ENCODE measurements around the gene CST6. TPM values are rescaled to one million over a fixed set of nuclear protein-coding genes. Genes with fewer than 3 reads are reported as not detected.

Gene CST6
- total and polyA plus RNA-seq, 2 of the 13 experiments (the other 11 are each of a cell fraction or from before 2014, with no cell fraction given), result not detected

DNA sequence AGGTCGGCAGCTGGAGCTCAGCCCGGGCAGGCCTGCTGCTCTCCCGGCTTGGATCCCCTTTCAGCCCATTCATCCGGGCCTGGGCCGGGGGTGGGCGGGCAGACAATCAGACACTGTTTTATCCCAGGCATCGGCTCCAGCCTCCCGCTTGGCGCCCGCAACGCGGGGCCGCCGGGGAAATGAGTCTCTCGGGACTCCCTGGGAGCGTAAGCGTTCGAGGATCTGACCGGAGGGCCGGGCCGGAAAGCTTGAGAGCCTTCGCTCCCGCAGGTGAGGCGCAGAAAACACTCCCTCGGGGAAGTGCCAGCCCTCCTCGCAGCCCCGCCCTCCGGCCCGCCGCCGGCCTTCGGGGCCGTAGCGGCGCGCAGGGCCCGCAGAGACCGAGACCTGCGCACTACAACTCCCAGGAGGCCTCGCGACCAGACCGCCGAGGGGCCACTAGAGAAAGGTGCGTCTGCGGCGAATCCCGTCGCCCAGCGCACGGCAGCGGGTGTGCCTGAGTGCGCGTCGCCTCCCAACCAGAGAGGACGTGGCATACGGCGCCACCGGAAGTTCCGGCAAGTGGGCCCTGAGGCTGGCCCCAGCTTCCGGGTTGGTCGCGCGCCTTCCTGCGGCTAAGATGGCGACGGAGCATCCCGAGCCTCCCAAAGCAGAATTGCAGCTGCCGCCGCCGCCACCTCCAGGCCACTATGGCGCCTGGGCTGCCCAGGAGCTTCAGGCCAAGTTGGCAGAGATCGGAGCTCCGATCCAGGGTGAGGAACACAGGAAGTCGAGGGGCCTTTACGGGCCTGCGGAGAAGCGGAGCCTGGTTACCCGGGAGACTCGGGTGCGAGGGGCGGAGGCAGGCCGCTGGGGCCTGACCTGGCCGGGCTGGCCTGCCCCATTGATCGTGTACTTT, 40.2 kb downstream of the CST6 start, which contains the start of gene SF3B2 (continued):
- TF ChIP-seq, protein P1, sequence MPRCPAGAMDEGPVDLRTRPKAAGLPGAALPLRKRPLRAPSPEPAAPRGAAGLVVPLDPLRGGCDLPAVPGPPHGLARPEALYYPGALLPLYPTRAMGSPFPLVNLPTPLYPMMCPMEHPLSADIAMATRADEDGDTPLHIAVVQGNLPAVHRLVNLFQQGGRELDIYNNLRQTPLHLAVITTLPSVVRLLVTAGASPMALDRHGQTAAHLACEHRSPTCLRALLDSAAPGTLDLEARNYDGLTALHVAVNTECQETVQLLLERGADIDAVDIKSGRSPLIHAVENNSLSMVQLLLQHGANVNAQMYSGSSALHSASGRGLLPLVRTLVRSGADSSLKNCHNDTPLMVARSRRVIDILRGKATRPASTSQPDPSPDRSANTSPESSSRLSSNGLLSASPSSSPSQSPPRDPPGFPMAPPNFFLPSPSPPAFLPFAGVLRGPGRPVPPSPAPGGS (CRISPR knock-in tag; IDR thresholded peaks at IDR 0.05), result peak; percentile 39
- no peak for TF ChIP-seq ZNF30 (CRISPR knock-in tag; IDR thresholded peaks at IDR 0.05)
- no peak for TF ChIP-seq ZNF3 (CRISPR knock-in tag; IDR thresholded peaks at IDR 0.05)
- no peak for TF ChIP-seq RORA (CRISPR knock-in tag; IDR thresholded peaks at IDR 0.05)
- no peak; the same call in 1 of the 2 replicates for TF ChIP-seq ZZZ3 (CRISPR knock-in tag; IDR thresholded peaks at IDR 0.05; ENCODE audit: borderline replicate concordance)
- TF ChIP-seq ADNP (CRISPR knock-in tag; IDR thresholded peaks at IDR 0.05), result no peak
- 0 out of 2 replicates have a peak, but pooled peaks have one; percentile 58 for TF ChIP-seq ZBTB3 (CRISPR knock-in tag; IDR thresholded peaks at IDR 0.05; ENCODE audit: borderline replicate concordance, low read depth)
- no peak for TF ChIP-seq RBAK (CRISPR knock-in tag; IDR thresholded peaks at IDR 0.05)
- TF ChIP-seq, protein P2, sequence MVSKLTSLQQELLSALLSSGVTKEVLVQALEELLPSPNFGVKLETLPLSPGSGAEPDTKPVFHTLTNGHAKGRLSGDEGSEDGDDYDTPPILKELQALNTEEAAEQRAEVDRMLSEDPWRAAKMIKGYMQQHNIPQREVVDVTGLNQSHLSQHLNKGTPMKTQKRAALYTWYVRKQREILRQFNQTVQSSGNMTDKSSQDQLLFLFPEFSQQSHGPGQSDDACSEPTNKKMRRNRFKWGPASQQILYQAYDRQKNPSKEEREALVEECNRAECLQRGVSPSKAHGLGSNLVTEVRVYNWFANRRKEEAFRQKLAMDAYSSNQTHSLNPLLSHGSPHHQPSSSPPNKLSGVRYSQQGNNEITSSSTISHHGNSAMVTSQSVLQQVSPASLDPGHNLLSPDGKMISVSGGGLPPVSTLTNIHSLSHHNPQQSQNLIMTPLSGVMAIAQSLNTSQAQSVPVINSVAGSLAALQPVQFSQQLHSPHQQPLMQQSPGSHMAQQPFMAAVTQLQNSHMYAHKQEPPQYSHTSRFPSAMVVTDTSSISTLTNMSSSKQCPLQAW (CRISPR knock-in tag; IDR thresholded peaks at IDR 0.05), result peak; percentile 54; the same call in 1 of the 2 replicates
- TF ChIP-seq CREM (IDR thresholded peaks at IDR 0.05), result peak; percentile 94
- TF ChIP-seq CREM (CRISPR knock-in tag; IDR thresholded peaks at IDR 0.05), result 0 out of 2 replicates have a peak, but pooled peaks have one; percentile 26
- TF ChIP-seq SNAPC2 (CRISPR knock-in tag; IDR thresholded peaks at IDR 0.05), result 0 out of 2 replicates have a peak, but pooled peaks have one; percentile 61
- TF ChIP-seq ZNF12 (CRISPR knock-in tag; IDR thresholded peaks at IDR 0.05), result no peak
- TF ChIP-seq CBFB (CRISPR knock-in tag; IDR thresholded peaks at IDR 0.05), result peak; percentile 92
- TF ChIP-seq, protein P3, sequence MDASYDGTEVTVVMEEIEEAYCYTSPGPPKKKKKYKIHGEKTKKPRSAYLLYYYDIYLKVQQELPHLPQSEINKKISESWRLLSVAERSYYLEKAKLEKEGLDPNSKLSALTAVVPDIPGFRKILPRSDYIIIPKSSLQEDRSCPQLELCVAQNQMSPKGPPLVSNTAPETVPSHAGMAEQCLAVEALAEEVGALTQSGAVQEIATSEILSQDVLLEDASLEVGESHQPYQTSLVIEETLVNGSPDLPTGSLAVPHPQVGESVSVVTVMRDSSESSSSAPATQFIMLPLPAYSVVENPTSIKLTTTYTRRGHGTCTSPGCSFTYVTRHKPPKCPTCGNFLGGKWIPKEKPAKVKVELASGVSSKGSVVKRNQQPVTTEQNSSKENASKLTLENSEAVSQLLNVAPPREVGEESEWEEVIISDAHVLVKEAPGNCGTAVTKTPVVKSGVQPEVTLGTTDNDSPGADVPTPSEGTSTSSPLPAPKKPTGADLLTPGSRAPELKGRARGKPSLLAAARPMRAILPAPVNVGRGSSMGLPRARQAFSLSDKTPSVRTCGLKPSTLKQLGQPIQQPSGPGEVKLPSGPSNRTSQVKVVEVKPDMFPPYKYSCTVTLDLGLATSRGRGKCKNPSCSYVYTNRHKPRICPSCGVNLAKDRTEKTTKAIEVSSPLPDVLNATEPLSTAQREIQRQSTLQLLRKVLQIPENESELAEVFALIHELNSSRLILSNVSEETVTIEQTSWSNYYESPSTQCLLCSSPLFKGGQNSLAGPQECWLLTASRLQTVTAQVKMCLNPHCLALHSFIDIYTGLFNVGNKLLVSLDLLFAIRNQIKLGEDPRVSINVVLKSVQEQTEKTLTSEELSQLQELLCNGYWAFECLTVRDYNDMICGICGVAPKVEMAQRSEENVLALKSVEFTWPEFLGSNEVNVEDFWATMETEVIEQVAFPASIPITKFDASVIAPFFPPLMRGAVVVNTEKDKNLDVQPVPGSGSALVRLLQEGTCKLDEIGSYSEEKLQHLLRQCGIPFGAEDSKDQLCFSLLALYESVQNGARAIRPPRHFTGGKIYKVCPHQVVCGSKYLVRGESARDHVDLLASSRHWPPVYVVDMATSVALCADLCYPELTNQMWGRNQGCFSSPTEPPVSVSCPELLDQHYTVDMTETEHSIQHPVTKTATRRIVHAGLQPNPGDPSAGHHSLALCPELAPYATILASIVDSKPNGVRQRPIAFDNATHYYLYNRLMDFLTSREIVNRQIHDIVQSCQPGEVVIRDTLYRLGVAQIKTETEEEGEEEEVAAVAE (CRISPR knock-in tag; IDR thresholded peaks at IDR 0.05; ENCODE audit: borderline replicate concordance), result peak; percentile 95

Measured in HepG2 (cell line).